WTC11 (cell line): ENCODE data around the gene ACSS2. TPM values are rescaled to one million over a fixed set of nuclear protein-coding genes. Genes with fewer than 3 reads are reported as not detected.

Experiments used
- ATAC-seq: fragments of 200-7000 bp; cut with Tn5 transposase; 2 replicates; pipeline ENCODE4 v1.10.0; 2021; ENCODE audit warnings: mild to moderate bottlenecking, moderate library complexity
- CTCF ChIA-PET: fragments of 300-600 bp; sonication (Branson Sonifier 250); formaldehyde crosslinking; loops from one replicate; lab custom pipeline; 2021; ENCODE audit warnings: antibody characterized with exemption; lab: Charles Lee
- POLR2A ChIA-PET: fragments of 350-600 bp; sonication (Branson Sonifier 250); formaldehyde crosslinking; loops from one replicate; lab custom pipeline; 2021; ENCODE audit warnings: antibody characterized with exemption; lab: Charles Lee
- DNase-seq: peaks from one replicate; pipeline ENCODE4 v3.0.0; 2021; ENCODE audit warnings: low spot score
- H3K27ac Mint-ChIP-seq: 2 replicates; pipeline ENCODE4 v1.8.0; 2021; ENCODE audit warnings: mixed read lengths
- H3K27me3 Mint-ChIP-seq: 2 replicates; pipeline ENCODE4 v1.8.0; 2021; ENCODE audit warnings: low read depth, mild to moderate bottlenecking, moderate library complexity, mixed read lengths
- H3K36me3 Mint-ChIP-seq: 2 replicates; pipeline ENCODE4 v1.8.0; 2021; ENCODE audit warnings: mixed read lengths
- H3K4me1 Mint-ChIP-seq: 2 replicates; pipeline ENCODE4 v1.8.0; 2022; ENCODE audit warnings: mixed read lengths
- H3K4me3 Mint-ChIP-seq: 2 replicates; pipeline ENCODE4 v1.8.0; 2021; ENCODE audit warnings: mild to moderate bottlenecking, moderate library complexity, mixed read lengths
- H3K9me3 Mint-ChIP-seq: 2 replicates; pipeline ENCODE4 v1.8.0; 2021; ENCODE audit warnings: mixed read lengths
- CDX4 ChIP-seq: fragments of 250-450 bp; sonication (Bioruptor Pico); IDR thresholded peaks from 2 replicates; pipeline ENCODE4 v1.9.0; 2021; ENCODE audit warnings: moderate library complexity, mild to moderate bottlenecking, inconsistent platforms, borderline replicate concordance
- CREB1 ChIP-seq: sonication (generic); formaldehyde crosslinking; IDR thresholded peaks from 2 replicates; pipeline ENCODE4 v1.8.0; 2023; ENCODE audit warnings: mild to moderate bottlenecking, missing genetic modification reagents
- E2F5 ChIP-seq: sonication (generic); formaldehyde crosslinking; IDR thresholded peaks from 2 replicates; pipeline ENCODE4 v1.8.1; 2022; ENCODE audit warnings: mild to moderate bottlenecking, moderate library complexity, missing genetic modification reagents
- ELF4 ChIP-seq: sonication (generic); formaldehyde crosslinking; IDR thresholded peaks from 2 replicates; pipeline ENCODE4 v1.8.1; 2022; ENCODE audit warnings: low read depth, mild to moderate bottlenecking, moderate library complexity, missing genetic modification reagents
- EMX1 ChIP-seq: fragments of 250-450 bp; sonication (Bioruptor Pico); IDR thresholded peaks from 2 replicates; pipeline ENCODE4 v1.8.0; 2021; ENCODE audit warnings: mild to moderate bottlenecking
- ESRRA ChIP-seq: sonication (generic); formaldehyde crosslinking; IDR thresholded peaks from 2 replicates; pipeline ENCODE4 v1.8.1; 2022; ENCODE audit warnings: mild to moderate bottlenecking, missing genetic modification reagents, borderline replicate concordance
- FOXP1 ChIP-seq: sonication (generic); formaldehyde crosslinking; IDR thresholded peaks from 2 replicates; pipeline ENCODE4 v1.8.0; 2022; ENCODE audit warnings: missing genetic modification reagents, mild to moderate bottlenecking, moderate library complexity, borderline replicate concordance
- JAZF1 ChIP-seq: fragments of 250-450 bp; sonication (Bioruptor Pico); IDR thresholded peaks from 2 replicates; pipeline ENCODE4 v1.9.0; 2021; ENCODE audit warnings: moderate library complexity, mild to moderate bottlenecking, inconsistent platforms
- MAX ChIP-seq: sonication (generic); formaldehyde crosslinking; IDR thresholded peaks from 2 replicates; pipeline ENCODE4 v1.8.0; 2022; ENCODE audit warnings: mild to moderate bottlenecking, missing genetic modification reagents
- MYBL2 ChIP-seq: sonication (generic); formaldehyde crosslinking; IDR thresholded peaks from 2 replicates; pipeline ENCODE4 v1.8.1; 2023; ENCODE audit warnings: mild to moderate bottlenecking, moderate library complexity, missing genetic modification reagents
- NFE2L1 ChIP-seq: sonication (generic); formaldehyde crosslinking; IDR thresholded peaks from 2 replicates; pipeline ENCODE4 v1.8.1; 2023; ENCODE audit warnings: missing genetic modification reagents
- NR1H2 ChIP-seq: sonication (generic); formaldehyde crosslinking; IDR thresholded peaks from 2 replicates; pipeline ENCODE4 v1.9.0; 2021; ENCODE audit warnings: mild to moderate bottlenecking, moderate library complexity, missing genetic modification reagents
- OVOL2 ChIP-seq: fragments of 250-450 bp; sonication (Bioruptor Pico); IDR thresholded peaks from 2 replicates; pipeline ENCODE4 v1.9.0; 2021; ENCODE audit warnings: mild to moderate bottlenecking, borderline replicate concordance
- PRDM15 ChIP-seq: sonication (generic); formaldehyde crosslinking; IDR thresholded peaks from 2 replicates; pipeline ENCODE4 v1.8.0; 2022; ENCODE audit warnings: missing genetic modification reagents
- RORB ChIP-seq: fragments of 250-450 bp; sonication (Bioruptor Pico); IDR thresholded peaks from 2 replicates; pipeline ENCODE4 v1.9.0; 2021; ENCODE audit warnings: mild to moderate bottlenecking
- SOX15 ChIP-seq: fragments of 250-450 bp; sonication (Bioruptor Pico); IDR thresholded peaks from 2 replicates; pipeline ENCODE4 v1.9.0; 2021; ENCODE audit warnings: mild to moderate bottlenecking
- USF1 ChIP-seq: sonication (generic); formaldehyde crosslinking; IDR thresholded peaks from 2 replicates; pipeline ENCODE4 v1.8.0; 2022; ENCODE audit warnings: mild to moderate bottlenecking, missing genetic modification reagents
- ZNF138 ChIP-seq: sonication (generic); formaldehyde crosslinking; conservative IDR thresholded peaks from 2 replicates; pipeline ENCODE4 v1.8.1; 2022; ENCODE audit warnings: mild to moderate bottlenecking, moderate library complexity, missing genetic modification reagents
- ZNF263 ChIP-seq: sonication (generic); formaldehyde crosslinking; IDR thresholded peaks from 2 replicates; pipeline ENCODE4 v1.8.1; 2022; ENCODE audit warnings: low read depth, mild to moderate bottlenecking, moderate library complexity, missing genetic modification reagents
- ZNF281 ChIP-seq: sonication (generic); formaldehyde crosslinking; IDR thresholded peaks from 2 replicates; pipeline ENCODE4 v1.8.0; 2023; ENCODE audit warnings: mild to moderate bottlenecking, missing genetic modification reagents
- ZNF317 ChIP-seq: sonication (generic); formaldehyde crosslinking; IDR thresholded peaks from 2 replicates; pipeline ENCODE4 v1.8.1; 2023; ENCODE audit warnings: low read depth, mild to moderate bottlenecking, moderate library complexity, missing genetic modification reagents, borderline replicate concordance
- ZSCAN18 ChIP-seq: fragments of 250-450 bp; sonication (Bioruptor Pico); IDR thresholded peaks from 2 replicates; pipeline ENCODE4 v2.1.2; 2022; ENCODE audit warnings: mild to moderate bottlenecking, moderate library complexity
- total RNA-seq: library from RNA; stranded (reverse); gene quantifications from 3 replicates; pipeline ENCODE4 v1.2.3, GENCODE V29; 2021

Gene ACSS2
- total RNA-seq, 1 experiment from 2014 or later, result 28.9 TPM

GRCh38 chr20:34887023-34887422 lies 10.6 kb downstream of the ACSS2 start (continued):
- no peak for TF ChIP-seq MAX (CRISPR knock-in tag)
- TF ChIP-seq OVOL2 (CRISPR knock-in tag), result no peak
- no peak for TF ChIP-seq FOXP1 (CRISPR knock-in tag)
- TF ChIP-seq ZNF281, result no peak

- peak overlapping the region; percentile 8; the same call in 1 of the 2 replicates for H3K27ac Mint-ChIP-seq
- H3K27me3 Mint-ChIP-seq, result no peaks in the 10 kb centered on the region
- ChIA-PET CTCF (interaction anchor here (0.6 kb wide), 1 partner anchor 240 kb away, joined by 3 read pairs; no protein-coding TSS in a partner anchor), POLR2A (interaction anchor here (0.6 kb wide), 1 partner anchor 70 kb away, joined by 3 read pairs; no protein-coding TSS in a partner anchor)
- DNase-seq (no peak), ATAC-seq (no peak)
- H3K9me3 Mint-ChIP-seq, result no peaks in the 10 kb centered on the region
- TF ChIP-seq OVOL2 (CRISPR knock-in tag) (no peak), MYBL2 (no peak), USF1 (CRISPR knock-in tag) (no peak), CREB1 (CRISPR knock-in tag) (no peak), ZNF263 (no peak), NR1H2 (CRISPR knock-in tag) (no peak)
- no peaks in the 10 kb centered on the region for H3K4me1 Mint-ChIP-seq
- peaks cover 8% of the 10 kb centered on the region; the same call in 1 of the 2 replicates for H3K36me3 Mint-ChIP-seq
- H3K4me3 Mint-ChIP-seq, result no peak overlapping the region
Measured at GRCh38 chr20:34888468-34888867, 12.1 kb downstream of the ACSS2 start.

- ATAC-seq (no peak), DNase-seq (no peak)
- ChIA-PET POLR2A (no interaction called here), CTCF (interaction anchor here (0.6 kb wide), 1 partner anchor 61 kb away, joined by 3 read pairs; no protein-coding TSS in a partner anchor)
- no peak overlapping the region for H3K4me3 Mint-ChIP-seq
- H3K9me3 Mint-ChIP-seq, result no peaks in the 10 kb centered on the region
- H3K27ac Mint-ChIP-seq, result no peak overlapping the region
- no peaks in the 10 kb centered on the region for H3K4me1 Mint-ChIP-seq
- no peaks in the 10 kb centered on the region for H3K36me3 Mint-ChIP-seq
- no peaks in the 10 kb centered on the region for H3K27me3 Mint-ChIP-seq
- TF ChIP-seq ZNF138 (CRISPR knock-in tag) (no peak), ZSCAN18 (CRISPR knock-in tag) (no peak), ESRRA (no peak), ZNF263 (no peak), PRDM15 (no peak), CDX4 (no peak), ELF4 (no peak), RORB (no peak), ZNF317 (no peak), NFE2L1 (CRISPR knock-in tag) (no peak), JAZF1 (CRISPR knock-in tag) (no peak), E2F5 (CRISPR knock-in tag) (no peak), EMX1 (CRISPR knock-in tag) (no peak), SOX15 (CRISPR knock-in tag) (no peak)
Measured at GRCh38 chr20:34891166-34892062, 15.0 kb downstream of the ACSS2 start.
